GM21423 (cell line): ENCODE measurements around the gene CDKAL1.
"Not testable (repeated sequence)": the region's sequence is repeated elsewhere in the genome, so short reads cannot be mapped to it uniquely, and the experiment has no call there.

ENCODE experiments used
- ATAC-seq: cut with Tn5 transposase; IDR thresholded peaks from one replicate; pipeline ENCODE4 v1.9.1; 2021; ENCODE audit warnings: mild to moderate bottlenecking, moderate library complexity; ENCODE audit not compliant: unreplicated experiment

CDKAL1 gene

DNA sequence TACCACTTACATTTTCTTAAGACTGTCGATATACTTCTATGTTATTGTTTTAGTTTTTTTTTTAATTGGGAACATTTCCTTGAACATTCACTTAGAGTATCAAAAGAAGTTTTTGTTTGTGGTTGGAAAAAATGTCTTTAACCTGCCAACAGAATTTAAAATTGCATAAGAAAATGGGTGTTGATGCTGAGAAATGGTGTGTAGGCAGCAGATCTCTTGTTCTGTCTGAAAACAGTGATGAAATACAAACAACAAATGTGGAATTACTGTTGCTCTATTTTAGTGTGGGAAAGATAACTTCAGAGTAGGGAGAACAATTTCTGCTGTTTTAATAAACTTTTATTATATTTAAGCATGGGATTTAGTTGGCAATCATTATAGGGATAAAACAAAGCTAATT, 293.5 kb downstream of the CDKAL1 start:
- no peak for ATAC-seq

GRCh38 chr6:20830576-20830975, 296.3 kb downstream of the CDKAL1 start:
- ATAC-seq: no peak

- not testable (repeated sequence) for ATAC-seq
These were observed 297.0 kb downstream of the CDKAL1 start for GRCh38 chr6:20831251-20831650.

- ATAC-seq: no peak
These were observed 299.7 kb downstream of the CDKAL1 start for GRCh38 chr6:20833881-20834515.

DNA sequence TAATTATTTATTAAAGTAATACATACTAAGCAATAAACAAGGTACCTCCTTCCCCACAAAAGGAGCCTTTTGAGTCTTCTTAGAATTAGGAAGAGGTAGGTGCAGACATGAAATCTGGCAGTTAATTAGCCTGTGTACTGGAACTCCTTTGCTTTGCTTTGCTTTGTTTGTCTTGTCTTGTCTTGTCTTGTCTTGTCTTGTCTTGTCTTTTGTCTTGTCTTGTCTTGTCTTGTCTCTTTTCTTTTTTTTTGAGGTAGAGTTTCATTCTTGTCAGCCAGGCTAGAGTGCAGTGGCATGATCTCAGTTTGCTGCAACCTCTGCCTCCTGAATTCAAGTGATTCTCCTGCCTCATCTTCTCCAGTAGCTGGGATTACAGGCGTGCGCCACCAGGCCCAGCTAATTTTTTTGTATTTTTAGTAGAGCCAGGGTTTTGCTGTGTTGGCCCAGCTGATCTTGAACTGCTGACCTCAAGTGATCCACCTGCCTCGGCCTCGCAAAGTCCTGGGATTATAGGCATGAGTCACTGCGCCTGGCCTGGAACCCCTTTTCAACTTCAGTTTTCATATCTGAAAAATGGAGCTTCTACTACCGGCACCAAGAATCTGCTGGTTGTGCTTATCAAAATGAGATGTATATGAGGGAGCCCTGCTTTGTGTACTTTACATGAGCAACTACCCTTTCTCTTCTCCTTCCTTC, 301.2 kb downstream of the CDKAL1 start:
- no peak for ATAC-seq

- peak; percentile 74 for ATAC-seq
These were observed 302.9 kb downstream of the CDKAL1 start for GRCh38 chr6:20837189-20837588.

DNA sequence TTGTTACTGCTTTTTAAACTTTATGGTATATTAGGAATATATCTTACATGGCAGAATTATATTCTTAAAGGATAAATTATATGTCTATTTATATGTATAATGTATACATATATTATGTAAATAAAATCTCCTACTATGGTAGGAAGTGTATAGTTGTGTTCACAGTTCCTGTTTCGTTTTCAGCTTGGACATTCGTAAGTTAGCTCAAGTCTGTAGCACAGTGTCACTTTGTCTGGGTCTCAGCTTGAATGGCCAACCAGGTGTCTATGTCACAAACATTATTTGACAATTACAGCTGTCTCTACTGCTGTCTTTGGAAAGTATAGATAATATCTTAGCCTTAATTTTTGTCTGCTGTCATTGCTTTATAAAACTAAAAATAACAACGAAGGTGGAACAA, 303.9 kb downstream of the CDKAL1 start:
- no peak for ATAC-seq

DNA sequence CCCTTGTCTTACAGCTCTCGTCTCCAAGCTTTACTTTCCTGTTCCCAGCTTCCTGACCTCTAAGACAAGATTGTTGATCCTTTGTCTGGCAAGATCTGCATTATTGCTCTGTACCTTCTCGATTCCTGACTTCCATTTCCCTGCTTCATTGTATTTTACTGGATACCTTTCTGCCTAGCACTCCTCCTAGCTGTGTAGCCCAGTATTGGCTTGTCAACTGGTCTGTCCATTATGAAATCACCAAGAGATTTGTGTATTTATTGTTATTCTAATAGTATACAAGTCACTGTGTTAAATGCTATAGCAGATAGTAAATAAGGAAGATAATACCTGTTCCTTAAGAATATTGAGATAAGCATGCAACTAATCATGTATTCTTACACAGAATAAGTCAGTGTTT, 305.4 kb downstream of the CDKAL1 start:
- ATAC-seq: no peak

DNA sequence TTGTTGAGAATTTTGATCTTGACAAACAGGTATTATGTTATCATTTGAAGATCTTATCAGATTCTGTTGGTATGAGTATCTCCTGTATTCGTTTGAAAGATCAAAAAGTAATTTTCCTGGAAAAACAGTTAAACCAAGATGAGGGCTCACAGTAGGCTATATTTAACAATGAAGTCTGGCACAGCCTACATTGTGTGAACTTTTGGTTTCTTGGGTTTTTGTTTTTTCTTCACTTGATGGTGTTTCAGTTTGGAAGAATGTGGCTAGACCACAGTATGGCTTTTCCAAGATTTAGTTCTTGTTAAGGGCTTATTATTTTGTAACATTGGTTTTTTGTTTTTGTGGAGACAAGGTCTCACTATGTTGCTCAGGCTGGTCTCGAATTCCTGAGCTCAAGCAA, 306.4 kb downstream of the CDKAL1 start:
- ATAC-seq: no peak

- no peak for ATAC-seq
These were observed 307.5 kb downstream of the CDKAL1 start for GRCh38 chr6:20841806-20842205.

GRCh38 chr6:20845592-20845991, 311.3 kb downstream of the CDKAL1 start:
- no peak for ATAC-seq

DNA sequence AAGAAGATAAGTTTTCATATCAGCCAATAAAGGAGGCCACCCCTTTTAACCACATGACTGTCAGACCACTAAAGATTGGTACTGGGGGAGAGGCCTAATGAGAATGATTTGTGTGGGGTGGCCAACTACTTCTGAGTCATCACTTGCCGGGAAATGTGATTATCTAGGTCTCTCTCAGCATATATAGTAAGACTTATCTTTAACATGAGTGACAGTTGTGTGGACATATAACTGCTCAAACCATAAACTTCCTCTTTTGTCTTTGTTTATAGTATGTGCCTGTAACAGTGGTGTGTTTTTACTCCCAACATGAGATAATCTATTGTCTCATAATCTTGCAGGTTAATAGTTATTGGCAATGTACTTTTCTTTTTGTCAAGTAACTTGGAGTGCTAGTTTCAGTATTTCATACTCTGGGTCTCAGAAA, 312.4 kb downstream of the CDKAL1 start:
- peak; percentile 87 for ATAC-seq

GRCh38 chr6:20847904-20848303, 313.6 kb downstream of the CDKAL1 start:
- ATAC-seq: no peak

- ATAC-seq: no peak
These were observed 316.6 kb downstream of the CDKAL1 start for GRCh38 chr6:20850686-20851416.

- ATAC-seq: no peak
These were observed 317.5 kb downstream of the CDKAL1 start for GRCh38 chr6:20851795-20852194.

GRCh38 chr6:20853828-20854227, 319.6 kb downstream of the CDKAL1 start:
- ATAC-seq: no peak

DNA sequence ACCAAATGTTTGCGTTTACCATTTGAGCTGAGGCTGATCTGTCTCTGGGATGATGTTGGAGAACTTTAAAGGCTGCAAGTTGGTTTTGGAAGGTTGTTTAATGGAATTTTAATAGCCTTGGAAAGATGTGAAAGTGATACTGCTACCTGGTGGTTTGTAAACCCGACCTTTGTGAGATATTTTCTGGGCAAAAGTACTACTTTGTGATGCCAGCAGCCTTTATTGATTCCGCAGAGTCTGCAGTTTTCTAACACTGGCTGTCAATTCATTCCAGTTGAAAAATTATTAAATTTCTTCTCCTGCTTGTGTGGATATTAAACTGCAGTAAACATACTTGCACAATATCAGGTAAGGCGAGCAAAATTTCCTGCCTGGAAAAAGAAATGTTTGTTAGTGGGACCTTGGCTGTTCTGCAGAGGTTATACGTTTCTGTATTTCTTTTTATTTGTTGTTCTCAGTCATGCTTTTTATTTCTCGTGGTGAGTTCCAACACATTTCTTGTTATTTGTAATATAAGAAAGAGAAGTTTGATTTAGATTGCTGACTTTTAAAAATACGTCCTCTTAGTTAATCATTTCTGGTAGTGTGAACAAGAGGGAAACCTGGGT, 322.5 kb downstream of the CDKAL1 start:
- ATAC-seq: no peak

GRCh38 chr6:20861481-20861880, 327.2 kb downstream of the CDKAL1 start:
- no peak for ATAC-seq

GRCh38 chr6:20866036-20866435, 331.8 kb downstream of the CDKAL1 start:
- no peak for ATAC-seq

DNA sequence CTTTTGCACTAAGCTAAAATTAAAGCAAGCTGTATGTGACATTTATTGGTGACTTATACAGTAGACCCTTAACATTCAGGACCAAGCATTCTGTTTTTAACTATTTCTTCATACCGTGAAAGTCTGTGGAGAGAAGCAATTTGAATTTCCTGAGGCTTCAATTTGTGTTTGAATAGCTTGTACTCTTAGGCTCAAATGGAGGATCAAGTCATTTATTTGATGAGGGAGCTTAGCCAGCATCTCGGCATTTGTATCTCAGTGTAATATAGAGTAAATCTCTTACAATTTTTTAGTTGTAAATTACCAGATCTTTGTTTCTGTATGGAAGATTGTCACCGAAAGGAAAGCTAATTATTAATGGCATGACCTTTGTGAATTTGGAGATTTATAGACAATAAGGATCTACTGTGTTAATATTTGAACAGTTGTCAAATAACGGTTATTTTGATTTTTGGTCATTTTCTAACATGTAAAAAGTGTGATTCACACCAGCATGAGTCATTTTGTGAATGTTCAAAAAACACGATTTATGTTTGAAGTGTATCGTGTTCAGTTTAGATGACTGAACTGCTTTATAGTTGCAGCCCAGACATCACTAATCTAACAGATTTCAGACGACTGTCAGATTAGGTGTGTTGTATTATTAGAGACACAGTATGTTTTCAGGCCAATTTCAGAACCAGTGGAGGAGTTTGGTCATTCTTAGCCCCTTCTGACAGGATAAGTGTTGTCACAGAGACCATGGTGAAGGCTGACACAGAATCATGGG, 332.9 kb downstream of the CDKAL1 start:
- no peak for ATAC-seq
